Sigmoid colon (tissue), 4 donors: ENCODE results near the gene C2orf80.

Source experiments
- CTCF ChIP-seq, 4 experiments: fragments of 450-650 bp in 3 of 4; fragments of 200-600 bp in 1 of 4; IDR thresholded peaks; one replicate each; pipeline ENCODE4 v1.5.1; 2016 to 2019; ENCODE audit warnings: antibody characterized with exemption in 4 of 4, mild to moderate bottlenecking in 3 of 4, moderate library complexity in 2 of 4
- EP300 ChIP-seq, 4 donors: sonication (generic); formaldehyde crosslinking; IDR thresholded peaks; one replicate each; pipeline ENCODE4 v1.6.1; 2017; ENCODE audit warnings: antibody characterized with exemption in 4 of 4
- POLR2AphosphoS5 ChIP-seq, 4 donors: sonication (generic); formaldehyde crosslinking; IDR thresholded peaks; one replicate each; pipeline ENCODE4 v1.6.1; 2017; ENCODE audit warnings: antibody characterized with exemption in 4 of 4

DNA sequence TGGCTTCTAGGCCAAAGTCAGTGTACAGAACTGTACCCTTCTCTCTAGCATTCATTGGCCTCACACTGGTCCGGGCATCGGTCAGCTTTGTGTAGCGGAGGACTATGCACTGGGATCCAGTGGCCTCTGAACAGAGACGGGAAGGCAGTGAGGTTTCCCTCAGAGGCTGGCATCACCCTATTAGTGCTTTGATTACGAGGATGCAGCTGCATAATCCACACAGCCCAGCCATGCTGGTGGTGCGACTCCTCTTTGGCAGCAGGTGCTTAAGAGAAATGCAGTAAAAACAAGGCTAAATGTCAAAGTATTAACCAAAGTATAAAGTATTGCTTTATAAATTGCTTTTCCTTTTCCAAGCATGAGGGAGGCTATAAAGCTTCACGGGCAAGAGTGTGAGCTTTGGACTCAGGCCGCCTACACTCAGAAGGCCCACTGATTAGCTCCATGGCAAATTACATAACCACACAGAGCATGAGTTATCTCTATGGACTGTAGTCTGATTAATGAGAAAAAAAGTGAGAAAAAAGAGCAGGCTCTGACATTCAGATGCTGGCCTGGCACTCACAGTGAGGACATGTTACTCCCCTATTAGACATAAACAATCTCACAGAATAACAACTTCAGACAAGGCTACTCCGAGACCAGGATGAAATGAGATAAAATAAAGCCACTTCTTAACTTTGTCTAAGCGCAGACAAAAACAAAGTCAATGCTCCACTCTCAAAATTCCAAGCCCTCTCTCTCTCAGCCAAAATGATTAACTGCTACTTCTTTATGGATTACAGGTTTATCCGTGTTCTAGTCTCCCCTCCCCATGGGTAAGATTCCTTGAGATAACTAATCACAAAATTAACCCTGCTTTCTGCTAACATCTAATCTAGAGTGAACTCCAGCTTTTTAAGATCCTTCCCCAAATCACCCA lies 53.8 kb downstream of the C2orf80 start:
- TF ChIP-seq CTCF (IDR thresholded peaks at IDR 0.05) (no peak), POLR2AphosphoS5 (IDR thresholded peaks at IDR 0.05) (no peak), EP300 (IDR thresholded peaks at IDR 0.05) (no peak)
